Esophagus muscularis mucosa (tissue), 4 donors: ENCODE results near the gene MRPS11. TPM values are rescaled to one million over a fixed set of nuclear protein-coding genes. Genes with fewer than 3 reads are reported as not detected.

Experiments
- DNase-seq: peaks from one replicate; pipeline ENCODE4 v3.0.0-alpha.2; 2017; ENCODE audit errors: extremely low spot score
- H3K27ac ChIP-seq, 4 donors: fragments of 200-600 bp; sonication (generic); replicated peaks in 1 of 4; 1 replicate in 3 of 4; 2 replicates in 1 of 4; pipeline ENCODE4 v1.5.1; 2016 to 2019; ENCODE audit warnings: mild to moderate bottlenecking in 1 of 4
- H3K27me3 ChIP-seq, 4 donors: fragments of 200-600 bp; sonication (generic); one replicate each; pipeline versions ENCODE4 v1.5.1 to v1.6.0; 2016 to 2019
- H3K36me3 ChIP-seq, 4 donors: fragments of 200-600 bp; sonication (generic); one replicate each; pipeline ENCODE4 v1.5.1; 2016 to 2019
- H3K4me1 ChIP-seq, 4 donors: fragments of 200-600 bp; sonication (generic); one replicate each; pipeline ENCODE4 v1.5.1; 2016 to 2019
- H3K4me3 ChIP-seq, 4 donors: fragments of 200-600 bp; sonication (generic); 1 replicate in 2 of 4; 2 replicates in 2 of 4; pipeline ENCODE4 v1.5.1; 2016 to 2019; ENCODE audit warnings: mild to moderate bottlenecking in 4 of 4, moderate library complexity in 1 of 4
- H3K9me3 ChIP-seq, 4 donors: fragments of 200-600 bp; sonication (generic); 1 replicate in 3 of 4; 2 replicates in 1 of 4; pipeline ENCODE4 v1.5.1; 2016 to 2019
- EP300 ChIP-seq: sonication (generic); formaldehyde crosslinking; IDR thresholded peaks from one replicate; pipeline ENCODE4 v1.6.1; 2017; ENCODE audit warnings: antibody characterized with exemption
- POLR2A ChIP-seq: fragments of 450-650 bp; IDR thresholded peaks from one replicate; pipeline ENCODE4 v1.6.1; 2017; ENCODE audit warnings: antibody characterized with exemption, moderate library complexity, mild to moderate bottlenecking, low read depth
- POLR2AphosphoS5 ChIP-seq, 2 donors: sonication (generic); formaldehyde crosslinking; IDR thresholded peaks; one replicate each; pipeline ENCODE4 v1.6.1; 2017; ENCODE audit warnings: antibody characterized with exemption in 2 of 2
- WGBS: methylation state at CpG from one replicate; pipeline ENCODE4 v1.1.5; 2018; 5-methylcytosine and 5-hydroxymethylcytosine counted together
- intact Hi-C: fragments of 100-400 bp; cut with DNase I; formaldehyde crosslinking; loops from one replicate; pipeline ENCODE4 v1.15.1; 2023
- total RNA-seq, 4 donors: library from RNA; depleted of rRNA; stranded (reverse); fragments of >200 nt; gene quantifications; one replicate each; pipeline versions ENCODE4 v1.1.0 to v1.2.1, GENCODE V29; 2016
- TF ChIP-seq, protein P1 (sequence below), 3 experiments: fragments of 200-600 bp in 2 of 3; fragments of 450-650 bp in 1 of 3; sonication (generic) in 2 of 3; IDR thresholded peaks; one replicate each; pipeline ENCODE4 v1.5.1; 2017 to 2019; ENCODE audit warnings: antibody characterized with exemption in 3 of 3, mild to moderate bottlenecking in 2 of 3, moderate library complexity in 1 of 3

MRPS11 gene
- total RNA-seq, 4 donors from 2014 or later, result 25.7 to 44.9 (median 34.2) TPM

- H3K4me3 ChIP-seq, result no peak overlapping the region
- H3K27ac ChIP-seq, result no peak overlapping the region
- peaks cover 0 to 7% (median 1%) of the 10 kb centered on the region in 4 donors for H3K9me3 ChIP-seq
- intact Hi-C loops, result no loop called here
- WGBS, result 87% methylated on average over 5 of the region's 5 CpGs
- H3K36me3 ChIP-seq, result no peaks in the 10 kb centered on the region
- no peaks in the 10 kb centered on the region for H3K4me1 ChIP-seq
- peak; percentile 53 for DNase-seq
- TF ChIP-seq POLR2A (no peak), POLR2AphosphoS5 (IDR thresholded peaks at IDR 0.05) (no peak), EP300 (no peak)
- TF ChIP-seq, protein P1, sequence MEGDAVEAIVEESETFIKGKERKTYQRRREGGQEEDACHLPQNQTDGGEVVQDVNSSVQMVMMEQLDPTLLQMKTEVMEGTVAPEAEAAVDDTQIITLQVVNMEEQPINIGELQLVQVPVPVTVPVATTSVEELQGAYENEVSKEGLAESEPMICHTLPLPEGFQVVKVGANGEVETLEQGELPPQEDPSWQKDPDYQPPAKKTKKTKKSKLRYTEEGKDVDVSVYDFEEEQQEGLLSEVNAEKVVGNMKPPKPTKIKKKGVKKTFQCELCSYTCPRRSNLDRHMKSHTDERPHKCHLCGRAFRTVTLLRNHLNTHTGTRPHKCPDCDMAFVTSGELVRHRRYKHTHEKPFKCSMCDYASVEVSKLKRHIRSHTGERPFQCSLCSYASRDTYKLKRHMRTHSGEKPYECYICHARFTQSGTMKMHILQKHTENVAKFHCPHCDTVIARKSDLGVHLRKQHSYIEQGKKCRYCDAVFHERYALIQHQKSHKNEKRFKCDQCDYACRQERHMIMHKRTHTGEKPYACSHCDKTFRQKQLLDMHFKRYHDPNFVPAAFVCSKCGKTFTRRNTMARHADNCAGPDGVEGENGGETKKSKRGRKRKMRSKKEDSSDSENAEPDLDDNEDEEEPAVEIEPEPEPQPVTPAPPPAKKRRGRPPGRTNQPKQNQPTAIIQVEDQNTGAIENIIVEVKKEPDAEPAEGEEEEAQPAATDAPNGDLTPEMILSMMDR (IDR thresholded peaks at IDR 0.05), result no peak
- peaks cover 0 to 51% (median 0%) of the 10 kb centered on the region in 4 donors for H3K27me3 ChIP-seq
Measured at GRCh38 chr15:88438181-88438580, 29.3 kb upstream of the MRPS11 start.

- H3K27me3 ChIP-seq, result peaks cover 0 to 47% (median 0%) of the 10 kb centered on the region in 4 donors
- H3K27ac ChIP-seq, result no peak overlapping the region
- intact Hi-C loops, result no loop called here
- 93% methylated on average over 1 of the region's 1 CpG for WGBS
- peaks cover 0 to 15% (median 10%) of the 10 kb centered on the region in 4 donors for H3K9me3 ChIP-seq
- no peaks in the 10 kb centered on the region for H3K36me3 ChIP-seq
- H3K4me1 ChIP-seq, result no peaks in the 10 kb centered on the region
- TF ChIP-seq POLR2AphosphoS5 (IDR thresholded peaks at IDR 0.05), result no peak
- TF ChIP-seq, protein P1 (IDR thresholded peaks at IDR 0.05), result no peak
- no peak for TF ChIP-seq POLR2A
- no peak for TF ChIP-seq EP300
- H3K4me3 ChIP-seq, result no peak overlapping the region
- DNase-seq, result peak; percentile 42
Measured at GRCh38 chr15:88440021-88440420, 27.5 kb upstream of the MRPS11 start.

DNA sequence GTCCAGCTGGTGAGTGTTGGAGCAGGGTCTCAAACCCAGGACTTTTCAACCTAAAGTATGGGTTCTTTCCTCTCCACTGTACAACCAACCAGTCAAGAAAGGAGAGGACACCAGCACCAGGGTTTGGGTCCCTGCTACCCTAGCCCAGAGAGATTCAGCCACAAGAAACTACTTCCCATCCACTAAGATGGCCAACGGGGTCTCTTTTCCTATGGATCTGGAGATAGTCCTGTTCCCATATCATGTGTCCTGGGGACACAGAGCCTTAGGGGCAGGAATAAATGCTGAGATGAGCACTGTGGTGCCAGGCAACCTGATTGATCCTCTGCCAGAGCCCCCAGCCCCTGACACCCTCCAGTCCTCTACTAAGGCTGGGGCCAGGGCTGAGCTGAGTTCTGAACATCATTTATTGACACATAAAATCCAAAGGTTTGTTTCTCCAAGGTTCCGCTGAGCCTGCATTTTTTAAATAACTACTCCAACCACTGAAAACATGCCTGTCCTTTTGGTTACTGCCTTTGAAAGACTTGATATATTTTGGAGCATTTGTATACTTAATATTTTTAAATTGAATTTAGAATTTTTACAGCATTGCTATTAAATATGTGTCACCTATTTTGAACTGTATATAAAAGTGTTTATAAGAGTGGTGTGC lies 26.3 kb upstream of the MRPS11 start:
- WGBS, result 81% methylated on average over 2 of the region's 2 CpGs
- H3K36me3 ChIP-seq, result no peaks in the 10 kb centered on the region
- peak; percentile 47 for DNase-seq
- TF ChIP-seq, protein P1 (IDR thresholded peaks at IDR 0.05), result no peak
- no peak for TF ChIP-seq POLR2AphosphoS5 (IDR thresholded peaks at IDR 0.05)
- no peak for TF ChIP-seq POLR2A
- no peak for TF ChIP-seq EP300
- no peak overlapping the region for H3K27ac ChIP-seq
- H3K4me1 ChIP-seq, result no peaks in the 10 kb centered on the region
- intact Hi-C loops, result no loop called here
- peaks cover 0 to 47% (median 0%) of the 10 kb centered on the region in 4 donors for H3K27me3 ChIP-seq
- H3K4me3 ChIP-seq, result no peak overlapping the region
- H3K9me3 ChIP-seq, result peaks cover 0 to 15% (median 10%) of the 10 kb centered on the region in 4 donors

DNA sequence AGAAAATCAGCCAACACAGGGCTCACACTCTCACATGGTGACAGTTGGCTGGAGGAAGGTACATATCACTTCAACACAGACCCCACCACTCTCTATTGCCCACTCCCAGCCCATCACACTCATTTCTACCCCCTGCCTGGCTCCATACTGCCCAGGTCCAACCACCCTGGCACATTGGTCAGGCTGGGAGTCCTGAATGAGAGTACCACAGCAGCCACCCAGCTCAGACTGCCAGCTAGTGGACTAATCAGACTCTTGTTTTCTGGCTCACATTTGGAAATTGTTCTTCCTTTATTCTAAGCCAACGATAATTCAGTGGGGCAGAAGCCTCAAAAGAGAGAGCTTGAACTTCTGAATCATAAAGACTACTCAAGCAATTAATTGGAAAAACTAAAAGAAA lies 20.3 kb upstream of the MRPS11 start:
- WGBS, result 76% methylated on average over 1 of the region's 1 CpG
- Histone ChIP-seq H3K27ac (no peak overlapping the region), H3K4me3 (no peak overlapping the region), H3K9me3 (peaks cover 0 to 15% (median 10%) of the 10 kb centered on the region in 4 donors), H3K36me3 (no peaks in the 10 kb centered on the region), H3K4me1 (no peaks in the 10 kb centered on the region), H3K27me3 (peaks cover 0 to 8% (median 0%) of the 10 kb centered on the region in 4 donors)
- peak; percentile 75 for DNase-seq
- intact Hi-C loops, result no loop called here
- TF ChIP-seq, protein P1 (IDR thresholded peaks at IDR 0.05), result no peak
- TF ChIP-seq EP300 (no peak), POLR2A (no peak), POLR2AphosphoS5 (IDR thresholded peaks at IDR 0.05) (no peak)

GRCh38 chr15:88447741-88448140 lies 19.8 kb upstream of the MRPS11 start:
- peak; percentile 72 for DNase-seq
- no peak overlapping the region for H3K27ac ChIP-seq
- H3K9me3 ChIP-seq, result peaks cover 0 to 12% (median 10%) of the 10 kb centered on the region in 4 donors
- H3K4me3 ChIP-seq, result no peak overlapping the region
- 93% methylated on average over 1 of the region's 1 CpG for WGBS
- no peak for TF ChIP-seq EP300
- TF ChIP-seq POLR2A, result no peak
- TF ChIP-seq, protein P1 (IDR thresholded peaks at IDR 0.05), result no peak
- no peak for TF ChIP-seq POLR2AphosphoS5 (IDR thresholded peaks at IDR 0.05)
- peaks cover 0 to 8% (median 0%) of the 10 kb centered on the region in 4 donors for H3K27me3 ChIP-seq
- H3K4me1 ChIP-seq, result no peaks in the 10 kb centered on the region
- H3K36me3 ChIP-seq, result no peaks in the 10 kb centered on the region
- intact Hi-C loops, result no loop called here
